ENCODE data around the gene HGFAC.
"Not testable (repeated sequence)": the region's sequence is repeated elsewhere in the genome, so short reads cannot be mapped to it uniquely, and the experiment has no call there.

The HGFAC gene

DNA sequence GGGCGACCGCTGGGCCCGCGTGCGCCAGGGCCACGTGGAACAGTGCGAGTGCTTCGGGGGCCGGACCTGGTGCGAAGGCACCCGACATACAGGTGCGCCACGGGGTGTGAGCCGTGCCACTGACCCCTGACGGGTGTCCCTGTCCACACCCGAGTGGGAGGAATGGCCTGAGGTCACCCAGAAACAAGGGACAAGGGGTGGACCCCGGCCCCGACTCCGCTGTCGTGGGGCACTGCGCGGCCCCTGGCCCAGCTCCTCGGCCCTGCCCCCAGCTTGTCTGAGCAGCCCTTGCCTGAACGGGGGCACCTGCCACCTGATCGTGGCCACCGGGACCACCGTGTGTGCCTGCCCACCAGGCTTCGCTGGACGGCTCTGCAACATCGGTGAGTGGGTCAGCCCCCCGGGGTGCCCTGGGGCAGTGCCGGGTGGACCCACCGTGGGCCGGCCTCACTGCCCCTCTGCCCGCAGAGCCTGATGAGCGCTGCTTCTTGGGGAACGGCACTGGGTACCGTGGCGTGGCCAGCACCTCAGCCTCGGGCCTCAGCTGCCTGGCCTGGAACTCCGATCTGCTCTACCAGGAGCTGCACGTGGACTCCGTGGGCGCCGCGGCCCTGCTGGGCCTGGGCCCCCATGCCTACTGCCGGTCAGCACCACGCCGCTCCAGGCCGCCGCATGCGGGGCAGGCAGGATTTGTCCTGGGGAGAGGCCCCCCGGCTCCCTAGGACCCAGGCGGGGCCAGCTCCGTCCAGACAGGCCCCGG lies 2.8 kb downstream of the HGFAC start:
- DNase-seq, result no peak

DNA sequence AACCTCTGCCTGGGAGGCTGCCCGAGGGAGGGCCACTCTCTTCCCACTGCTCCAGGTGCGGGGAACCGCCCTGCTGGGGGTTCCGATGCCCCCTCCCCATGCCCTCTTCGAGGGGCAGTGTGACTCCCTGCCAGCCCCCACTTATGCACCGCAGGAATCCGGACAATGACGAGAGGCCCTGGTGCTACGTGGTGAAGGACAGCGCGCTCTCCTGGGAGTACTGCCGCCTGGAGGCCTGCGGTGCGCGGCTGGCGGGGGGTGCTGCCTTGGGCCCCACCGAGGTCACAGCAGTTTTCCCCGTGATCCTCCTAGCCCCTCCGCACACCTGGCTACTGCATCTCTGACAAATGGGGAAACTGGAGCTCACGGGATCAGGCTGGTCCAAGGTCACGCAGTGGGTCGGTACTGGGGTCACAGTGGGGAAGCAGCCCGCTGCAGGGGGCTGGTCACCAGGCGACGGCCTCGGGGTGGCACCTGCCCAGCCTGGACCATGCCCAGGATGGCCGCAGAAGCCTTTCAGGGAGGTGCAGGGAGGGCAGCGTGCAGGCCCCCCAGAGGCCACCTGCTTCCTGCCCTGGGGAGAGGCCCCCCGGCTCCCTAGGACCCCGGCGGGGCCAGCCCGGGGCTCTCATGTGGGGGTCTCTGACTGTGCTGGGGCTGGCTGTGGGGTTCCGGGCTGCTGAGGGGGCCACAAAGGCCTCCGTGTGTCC lies 3.5 kb downstream of the HGFAC start:
- DNase-seq, result no peak

- no peak for DNase-seq
These were observed 4.2 kb downstream of the HGFAC start for GRCh38 chr4:3445829-3446545.

DNA sequence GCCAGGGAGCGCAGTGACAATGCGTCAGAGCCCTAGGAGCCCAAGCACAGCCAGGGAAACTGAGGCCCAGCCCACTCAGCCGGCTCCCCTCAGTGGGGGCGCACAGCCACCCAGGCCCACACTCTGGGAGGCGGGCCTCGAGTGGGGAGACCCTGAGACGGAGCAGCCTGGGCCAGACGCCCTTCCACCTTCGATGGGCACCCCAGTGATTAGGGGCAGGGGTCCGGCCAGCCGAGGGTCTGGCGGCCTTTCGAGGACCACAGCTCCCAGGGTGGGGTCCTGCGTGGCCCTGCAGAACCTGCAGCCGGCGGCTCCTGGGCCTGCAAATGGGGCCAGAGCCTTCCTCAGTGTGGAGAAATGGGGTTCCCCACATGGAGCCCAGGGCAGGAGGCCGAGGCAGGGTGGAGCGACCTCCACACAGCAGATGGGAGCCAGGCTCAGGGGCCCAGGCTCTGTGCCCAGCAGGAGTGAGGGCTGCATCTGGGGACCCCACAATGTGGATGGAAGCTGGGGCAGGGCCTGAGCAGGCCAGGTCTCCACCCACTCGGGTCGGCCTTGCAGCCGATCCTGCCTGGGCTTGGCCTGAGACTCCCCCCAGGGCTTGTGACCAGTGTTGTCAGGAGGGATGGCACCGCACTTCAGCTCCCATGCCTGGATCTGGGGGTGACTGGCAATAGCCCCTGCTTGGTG lies 5.0 kb downstream of the HGFAC start:
- DNase-seq, result no peak

DNA sequence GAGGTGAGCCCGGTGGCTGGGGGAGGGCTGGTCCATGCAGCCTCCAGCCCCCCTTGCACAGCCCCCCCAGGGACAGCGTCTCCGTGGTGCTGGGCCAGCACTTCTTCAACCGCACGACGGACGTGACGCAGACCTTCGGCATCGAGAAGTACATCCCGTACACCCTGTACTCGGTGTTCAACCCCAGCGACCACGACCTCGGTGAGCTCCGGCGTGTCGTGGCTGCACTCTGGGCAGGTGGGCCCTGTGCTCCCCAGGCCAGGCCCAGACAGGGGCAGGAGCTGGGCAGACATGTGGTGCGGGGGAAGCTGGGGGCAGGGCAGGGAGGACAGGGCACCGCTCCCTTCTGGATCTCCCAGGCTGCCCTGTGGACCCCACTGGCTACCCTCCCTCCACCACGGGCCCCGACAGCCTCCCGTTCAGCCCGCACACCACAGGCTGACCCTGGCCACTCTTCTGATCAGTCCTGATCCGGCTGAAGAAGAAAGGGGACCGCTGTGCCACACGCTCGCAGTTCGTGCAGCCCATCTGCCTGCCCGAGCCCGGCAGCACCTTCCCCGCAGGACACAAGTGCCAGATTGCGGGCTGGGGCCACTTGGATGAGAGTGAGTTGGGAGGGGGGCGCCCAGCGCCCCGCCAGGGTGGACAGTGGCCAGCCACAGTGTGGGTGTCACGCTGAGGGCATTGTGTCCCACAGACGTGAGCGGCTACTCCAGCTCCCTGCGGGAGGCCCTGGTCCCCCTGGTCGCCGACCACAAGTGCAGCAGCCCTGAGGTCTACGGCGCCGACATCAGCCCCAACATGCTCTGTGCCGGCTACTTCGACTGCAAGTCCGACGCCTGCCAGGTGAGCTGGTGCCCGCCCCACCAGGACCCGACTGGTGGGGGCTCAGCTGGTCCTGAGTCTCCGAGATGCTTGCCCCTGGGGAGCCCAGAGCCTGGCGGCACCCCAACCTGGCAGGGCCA lies 5.9 kb downstream of the HGFAC start:
- DNase-seq, result no peak

- no peak for DNase-seq
These were observed 7.3 kb downstream of the HGFAC start for GRCh38 chr4:3449047-3449573.

DNA sequence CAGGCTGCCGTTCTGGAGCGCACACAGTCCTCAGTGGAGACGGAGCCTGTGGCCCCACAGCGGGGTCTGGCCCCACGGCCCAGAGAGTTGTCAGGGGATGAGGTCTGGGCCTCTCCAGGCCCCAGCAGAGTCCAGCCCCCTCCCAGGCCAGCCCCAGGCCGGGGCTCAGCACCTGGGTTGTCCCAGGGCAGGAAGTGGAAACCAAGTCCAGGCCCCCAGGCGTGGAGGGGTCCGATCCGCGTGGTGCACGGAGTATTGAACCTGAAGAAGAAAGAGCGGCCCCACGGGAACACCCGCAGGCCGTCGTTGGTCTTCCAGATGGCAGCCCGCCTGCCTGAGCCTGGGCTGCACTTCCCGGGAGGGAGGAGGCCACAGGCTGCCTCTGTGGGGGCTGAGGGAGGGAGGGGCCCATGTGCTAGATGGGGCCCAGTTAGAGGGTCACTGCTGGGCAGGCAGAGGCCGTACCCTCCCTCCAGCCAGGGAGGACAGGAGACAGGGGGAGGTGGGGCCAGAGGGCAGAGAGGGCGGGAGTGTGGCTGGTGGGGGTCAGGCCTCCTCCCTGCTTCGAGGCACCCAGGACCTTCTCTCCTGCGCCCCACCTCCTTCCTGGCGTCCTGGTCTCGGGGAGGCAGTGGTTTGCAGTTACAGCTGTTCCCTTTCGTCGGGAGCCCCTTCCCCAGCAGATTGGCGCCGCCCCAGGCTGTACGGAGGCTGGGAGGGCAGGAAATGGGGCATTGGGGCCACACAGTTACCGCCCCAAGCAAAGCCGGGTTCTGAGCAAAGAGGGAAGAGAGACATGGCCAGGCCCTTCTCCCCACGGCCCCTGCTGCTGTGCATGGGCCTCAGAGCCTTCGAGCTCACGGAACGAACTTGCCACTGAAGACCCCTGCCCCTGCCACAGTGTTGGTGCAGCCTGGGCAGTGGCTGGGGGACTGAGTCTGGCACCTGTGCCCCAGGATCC lies 8.1 kb downstream of the HGFAC start:
- no peak for DNase-seq

- no peak for DNase-seq
These were observed 8.9 kb downstream of the HGFAC start for GRCh38 chr4:3450643-3451042.

GRCh38 chr4:3451956-3452355 lies 10.2 kb downstream of the HGFAC start:
- no peak for DNase-seq

DNA sequence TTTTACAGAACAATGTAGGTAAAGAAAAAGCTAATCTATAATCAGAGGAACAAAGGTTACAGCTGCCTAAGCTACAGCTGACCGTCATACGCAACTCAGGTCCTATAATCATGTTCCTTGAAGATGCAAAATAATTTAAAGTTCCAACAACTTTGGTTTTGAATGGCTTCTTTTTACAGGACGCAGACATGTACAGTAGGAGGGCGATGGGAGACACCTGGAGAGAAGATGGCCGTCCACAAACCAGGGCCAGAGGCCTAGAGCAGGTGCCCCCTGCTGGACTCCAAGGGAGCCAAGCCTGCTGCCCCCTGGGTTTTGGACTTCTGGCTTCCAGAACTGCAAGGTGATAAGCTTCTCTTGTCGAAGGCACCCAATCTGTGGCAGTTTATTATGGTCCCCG lies 10.6 kb downstream of the HGFAC start:
- DNase-seq, result peak; percentile 23

DNA sequence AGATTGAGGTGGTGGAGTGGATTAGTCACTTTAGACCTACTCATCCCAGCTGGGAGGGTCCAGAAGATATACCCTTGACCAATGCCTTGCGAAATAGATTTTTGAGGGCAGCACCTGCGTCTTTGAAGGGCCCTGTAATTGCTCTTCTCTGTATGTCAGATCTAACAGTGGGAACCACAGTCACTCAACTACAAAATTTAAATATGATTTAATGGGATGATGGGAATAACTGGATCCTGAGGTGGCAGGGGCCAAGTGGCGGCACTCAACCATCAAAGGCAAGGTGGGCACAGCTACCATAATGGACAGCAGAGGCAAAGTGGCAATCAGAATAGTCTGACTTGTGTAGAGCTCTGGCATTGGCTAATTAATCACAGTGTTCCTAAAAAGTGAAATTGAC lies 13.8 kb downstream of the HGFAC start:
- not testable (repeated sequence) for DNase-seq

GRCh38 chr4:3458371-3458770 lies 16.6 kb downstream of the HGFAC start:
- no peak for DNase-seq

GRCh38 chr4:3459156-3459555 lies 17.4 kb downstream of the HGFAC start:
- not testable (repeated sequence) for DNase-seq

GRCh38 chr4:3460926-3461325 lies 19.2 kb downstream of the HGFAC start:
- no peak for DNase-seq

DNA sequence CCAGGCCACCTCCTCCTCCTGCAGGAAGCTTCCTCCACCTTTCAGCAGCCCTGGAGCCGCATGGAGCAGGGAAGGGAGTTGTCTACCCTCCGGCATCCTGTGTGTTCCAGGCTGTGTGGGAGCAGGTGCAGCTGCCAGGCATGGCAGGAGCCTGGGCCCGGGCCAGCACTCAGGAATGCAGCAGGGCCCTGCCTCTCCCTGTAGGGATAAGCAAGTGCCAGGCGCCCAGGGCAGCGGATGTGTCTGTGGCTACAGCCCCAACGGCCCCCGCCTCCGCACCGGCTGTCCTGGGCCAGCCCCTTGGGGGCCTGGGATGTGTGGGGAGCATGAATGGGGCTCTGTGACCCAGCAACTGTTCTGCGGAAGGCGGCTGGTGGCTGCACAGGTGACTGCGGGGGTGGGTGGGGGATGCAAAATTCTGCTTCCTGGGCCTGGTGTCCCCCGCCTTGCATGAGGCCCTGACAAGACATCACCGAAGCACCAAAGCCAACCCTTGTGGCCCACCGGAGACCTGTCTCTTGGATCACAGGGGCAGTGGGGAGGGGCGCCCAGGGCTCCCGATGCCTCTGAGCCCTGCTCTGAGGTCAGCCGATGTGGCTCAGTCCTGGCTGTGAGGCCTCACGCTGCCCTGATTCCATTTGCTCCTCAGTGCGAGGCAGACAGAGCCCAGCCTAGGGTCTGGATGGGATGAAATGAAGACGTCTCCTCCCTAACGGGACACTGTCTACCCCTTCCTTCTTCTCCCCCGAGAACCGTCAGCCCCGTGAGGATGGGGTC lies 19.9 kb downstream of the HGFAC start:
- no peak for DNase-seq

DNA sequence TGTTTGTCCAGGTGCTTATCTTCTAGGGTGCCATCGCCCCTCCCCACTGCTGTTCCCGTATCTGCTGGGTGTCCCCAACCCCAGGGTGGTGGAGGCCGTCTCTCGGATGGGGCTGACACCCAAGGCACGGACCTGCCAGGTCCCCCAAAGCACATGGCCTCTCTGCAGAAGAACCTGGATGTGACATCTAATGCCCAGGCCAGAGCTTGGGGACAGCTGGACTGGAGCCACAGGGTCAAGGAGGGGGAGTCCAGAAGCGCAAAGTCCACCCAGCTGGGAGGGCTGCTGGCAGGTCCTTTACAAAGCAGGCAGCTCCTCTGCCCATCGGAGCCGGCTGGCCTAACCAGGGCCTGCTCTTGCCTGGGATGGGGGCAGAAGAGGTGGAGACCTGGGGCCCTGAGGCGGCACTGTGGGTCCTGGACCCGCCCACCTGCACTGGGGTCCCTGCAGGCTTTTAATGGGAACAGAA lies 20.6 kb downstream of the HGFAC start:
- no peak for DNase-seq

- no peak for DNase-seq
These were observed 21.1 kb downstream of the HGFAC start, which contains the start of gene DOK7 for GRCh38 chr4:3462790-3463415. Gene DOK7, plus strand, starts transcription at chr4:3463306. Its CDS starts 70 bp downstream, at chr4:3463376.

DNA sequence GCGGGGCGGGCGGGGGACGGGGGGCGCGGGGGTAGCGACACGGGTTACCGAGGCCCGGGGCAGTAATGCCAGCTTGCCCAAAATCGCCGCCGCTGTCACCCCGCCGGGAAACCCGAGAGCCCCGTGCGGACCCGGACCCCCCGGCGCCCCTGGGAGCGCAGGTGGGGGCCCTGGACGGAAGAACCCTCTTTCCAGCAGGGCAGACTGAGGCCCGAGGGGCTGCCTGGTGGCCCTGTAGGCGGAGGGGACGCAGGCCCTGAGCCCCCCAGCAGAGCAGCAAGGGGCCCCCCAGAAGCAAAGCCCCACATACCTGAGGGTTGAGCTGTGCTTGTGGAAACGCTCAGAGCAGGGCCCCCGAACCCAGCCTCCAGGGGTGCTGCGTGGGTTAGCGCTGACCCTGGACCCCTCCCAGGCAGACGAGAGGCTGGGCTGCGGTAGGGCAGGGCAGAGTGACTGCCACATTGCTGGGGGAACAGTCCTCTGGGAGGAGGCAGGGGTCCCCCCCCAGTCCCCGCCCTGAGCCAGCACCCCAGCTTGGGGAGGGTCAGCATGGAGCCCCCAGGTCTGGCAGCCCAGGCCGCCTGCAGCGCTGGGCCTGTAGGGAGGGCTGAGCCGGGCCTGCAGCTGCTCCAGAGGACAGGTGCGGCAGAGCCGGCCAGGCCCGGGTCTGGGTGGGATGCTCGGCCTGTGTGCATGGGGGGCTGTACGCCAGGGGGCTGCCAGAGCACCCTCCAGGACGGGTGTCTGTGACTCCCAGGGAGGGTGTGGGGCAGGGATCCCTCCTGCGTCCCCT lies 22.0 kb downstream of the HGFAC start:
- no peak for DNase-seq

Data from OCI-M1 (cell line).